ENCODE data around the gene CAPZB.

DNA sequence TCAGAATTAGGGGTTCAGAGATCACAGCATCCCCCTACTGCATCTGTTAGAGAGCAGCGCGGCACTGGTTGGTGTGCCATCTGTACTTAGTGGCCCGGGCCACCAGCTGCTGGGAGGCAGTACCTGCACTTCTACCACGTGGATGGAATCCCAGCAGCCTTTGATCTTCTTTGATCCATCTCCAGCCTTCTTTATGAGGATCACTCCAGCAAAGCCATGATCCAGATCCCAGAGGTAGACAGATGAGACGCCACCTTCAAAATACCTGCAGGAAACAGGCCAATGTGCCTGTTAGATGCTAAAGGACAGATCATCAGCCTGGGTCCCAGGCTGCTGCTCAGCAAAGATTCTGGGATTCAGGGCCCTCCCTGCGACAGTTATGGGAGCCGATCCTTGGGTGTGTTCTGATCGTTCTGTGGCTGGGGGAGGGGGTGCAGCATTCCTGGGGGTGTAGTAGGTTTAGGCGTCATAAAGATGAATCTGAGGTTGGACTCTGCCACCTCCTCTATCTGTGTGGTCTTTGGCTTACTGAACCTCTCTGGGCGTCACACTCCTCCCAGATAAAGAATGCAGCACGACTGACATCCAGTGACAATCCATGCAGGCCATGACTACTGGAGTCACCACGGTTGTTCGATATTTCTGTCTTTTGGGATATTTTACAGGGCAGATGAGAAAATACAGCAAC, 127.9 kb downstream of the CAPZB start:
- TF ChIP-seq, protein P1, sequence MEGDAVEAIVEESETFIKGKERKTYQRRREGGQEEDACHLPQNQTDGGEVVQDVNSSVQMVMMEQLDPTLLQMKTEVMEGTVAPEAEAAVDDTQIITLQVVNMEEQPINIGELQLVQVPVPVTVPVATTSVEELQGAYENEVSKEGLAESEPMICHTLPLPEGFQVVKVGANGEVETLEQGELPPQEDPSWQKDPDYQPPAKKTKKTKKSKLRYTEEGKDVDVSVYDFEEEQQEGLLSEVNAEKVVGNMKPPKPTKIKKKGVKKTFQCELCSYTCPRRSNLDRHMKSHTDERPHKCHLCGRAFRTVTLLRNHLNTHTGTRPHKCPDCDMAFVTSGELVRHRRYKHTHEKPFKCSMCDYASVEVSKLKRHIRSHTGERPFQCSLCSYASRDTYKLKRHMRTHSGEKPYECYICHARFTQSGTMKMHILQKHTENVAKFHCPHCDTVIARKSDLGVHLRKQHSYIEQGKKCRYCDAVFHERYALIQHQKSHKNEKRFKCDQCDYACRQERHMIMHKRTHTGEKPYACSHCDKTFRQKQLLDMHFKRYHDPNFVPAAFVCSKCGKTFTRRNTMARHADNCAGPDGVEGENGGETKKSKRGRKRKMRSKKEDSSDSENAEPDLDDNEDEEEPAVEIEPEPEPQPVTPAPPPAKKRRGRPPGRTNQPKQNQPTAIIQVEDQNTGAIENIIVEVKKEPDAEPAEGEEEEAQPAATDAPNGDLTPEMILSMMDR (conservative IDR thresholded peaks at IDR 0.05; ENCODE audit: low read depth, low read length) = no peak
- TF ChIP-seq FOS (IDR thresholded peaks at IDR 0.05; ENCODE audit: low read depth, low read length) = no peak
